PC-3 (cell line): ENCODE measurements around the gene CNOT11. TPM values are rescaled to one million over a fixed set of nuclear protein-coding genes. Genes with fewer than 3 reads are reported as not detected.

ENCODE experiments used
- ATAC-seq: fragments of 200-7000 bp; cut with Tn5 transposase; 2 replicates; pipeline ENCODE4 v1.9.1; 2020; ENCODE audit warnings: mild to moderate bottlenecking, moderate library complexity
- BruUV-seq: library from RNA; stranded (reverse); fragments of 400-500 nt; replicated peaks from 2 replicates; lab custom pipeline; 2021; lab: Mats Ljungman, UMichigan
- CTCF ChIA-PET: fragments of 300-600 bp; sonication (Branson Sonifier 250); formaldehyde crosslinking; loops from one replicate; lab custom pipeline; 2022; ENCODE audit warnings: antibody characterized with exemption; lab: Charles Lee
- POLR2A ChIA-PET: fragments of 300-600 bp; sonication (Branson Sonifier 250); formaldehyde crosslinking; loops from one replicate; lab custom pipeline; 2022; ENCODE audit warnings: antibody characterized with exemption; ENCODE audit not compliant: unreplicated experiment; lab: Charles Lee
- DNase-seq: peaks from one replicate; pipeline ENCODE4 v3.0.0-alpha.2; 2015
- H2AFZ ChIP-seq: fragments of 300-600 bp; sonication (generic); 2 replicates; pipeline ENCODE4 v1.6.0; 2016; ENCODE audit warnings: antibody characterized with exemption, low read length
- H3F3A ChIP-seq: fragments of 300-600 bp; sonication (generic); one replicate; pipeline ENCODE4 v1.6.0; 2017; ENCODE audit warnings: antibody characterized with exemption, low read length, control low read depth, mild to moderate bottlenecking; ENCODE audit not compliant: unreplicated experiment
- H3K27ac ChIP-seq: fragments of 300-600 bp; sonication (generic); 2 replicates; pipeline ENCODE4 v1.5.1; 2016; ENCODE audit warnings: mild to moderate bottlenecking, low read length
- H3K27me3 ChIP-seq: fragments of 300-600 bp; sonication (generic); 2 replicates; pipeline ENCODE4 v1.6.1; 2016; ENCODE audit warnings: low read length, mixed read lengths
- H3K36me3 ChIP-seq: fragments of 300-600 bp; sonication (generic); 2 replicates; pipeline ENCODE4 v1.6.1; 2016; ENCODE audit warnings: low read depth, mixed run types, low read length, mixed read lengths
- H3K4me1 ChIP-seq: fragments of 300-600 bp; sonication (generic); 2 replicates; pipeline ENCODE4 v1.5.1; 2016; ENCODE audit warnings: low read length; ENCODE audit not compliant: insufficient read depth
- H3K4me2 ChIP-seq: fragments of 300-600 bp; sonication (generic); 2 replicates; pipeline ENCODE4 v1.6.0; 2016; ENCODE audit warnings: low read length
- H3K4me3 ChIP-seq: fragments of 300-600 bp; sonication (generic); 2 replicates; pipeline ENCODE4 v1.5.1; 2016; ENCODE audit warnings: mild to moderate bottlenecking, low read length, mixed read lengths
- H3K79me2 ChIP-seq: fragments of 300-600 bp; sonication (generic); 2 replicates; pipeline ENCODE4 v1.6.1; 2017; ENCODE audit warnings: low read length, mixed read lengths
- H3K9ac ChIP-seq: fragments of 300-600 bp; sonication (generic); 2 replicates; pipeline ENCODE4 v1.6.0; 2016; ENCODE audit warnings: mild to moderate bottlenecking, low read length
- H3K9me2 ChIP-seq: fragments of 300-600 bp; sonication (generic); replicated peaks from 2 replicates; pipeline ENCODE4 v1.6.1; 2016; ENCODE audit warnings: mixed run types, low read length, mixed read lengths
- H3K9me3 ChIP-seq: fragments of 300-600 bp; sonication (generic); 2 replicates; pipeline ENCODE4 v1.6.1; 2016; ENCODE audit warnings: low read length, mixed read lengths
- H4K20me1 ChIP-seq: fragments of 300-600 bp; sonication (generic); 2 replicates; pipeline ENCODE4 v1.6.1; 2016; ENCODE audit warnings: low read length, mixed read lengths
- CTCF ChIP-seq: fragments of 300-600 bp; sonication (generic); conservative IDR thresholded peaks from 2 replicates; pipeline ENCODE4 v1.5.1; 2017; ENCODE audit warnings: antibody characterized with exemption, low read depth, mild to moderate bottlenecking, low read length
- EZH2 ChIP-seq: fragments of 300-600 bp; sonication (generic); IDR thresholded peaks from one replicate; pipeline ENCODE4 v1.6.1; 2017; ENCODE audit warnings: antibody characterized with exemption, mild to moderate bottlenecking, low read length; ENCODE audit not compliant: unreplicated experiment
- EZH2phosphoT487 ChIP-seq: fragments of 300-600 bp; sonication (generic); IDR thresholded peaks from 2 replicates; pipeline ENCODE4 v1.6.1; 2018; ENCODE audit warnings: mild to moderate bottlenecking, antibody characterized with exemption, low read length, borderline replicate concordance
- intact Hi-C: fragments of 100-400 bp; cut with micrococcal nuclease; formaldehyde crosslinking; loops from 2 replicates; pipeline ENCODE4 v1.9.0; 2023
- total RNA-seq: library from RNA; depleted of rRNA; stranded (reverse); fragments of >200 nt; gene quantifications from 2 replicates; pipeline ENCODE4 v1.2.3, GENCODE V29; 2014

Gene CNOT11
- total RNA-seq, 1 experiment from 2014 or later: 48.5 TPM

GRCh38 chr2:101308432-101309210 lies 55.9 kb downstream of the CNOT11 start, which contains the start of gene RNF149:
Gene RNF149 (minus strand): TSS chr2:101308701. CDS start chr2:101308588, 113 bp downstream.
- ChIA-PET POLR2A (interaction anchor here (0.5 to 0.6 kb wide), 2 partner anchors 273 to 1040 kb away, joined by 5 to 6 read pairs; no protein-coding TSS in a partner anchor), CTCF (interaction anchor here (0.6 to 1.5 kb wide), 2 partner anchors 34 to 932 kb away, joined by 4 to 7 read pairs; no protein-coding TSS in a partner anchor)

GRCh38 chr2:101310090-101310833 lies 57.6 kb downstream of the CNOT11 start:
- no peak for TF ChIP-seq EZH2
- no peak for TF ChIP-seq EZH2phosphoT487
- no peak for TF ChIP-seq CTCF
- H3K9ac ChIP-seq: no peak overlapping the region
- H3K79me2 ChIP-seq: peaks cover 32% of the 10 kb centered on the region
- BruUV-seq: no TSS peak
- H3K27me3 ChIP-seq: no peaks in the 10 kb centered on the region
- H4K20me1 ChIP-seq: peaks cover 22% of the 10 kb centered on the region
- no peaks in the 10 kb centered on the region for H3K9me3 ChIP-seq
- CTCF ChIA-PET: no interaction called here
- H2AFZ ChIP-seq: no peak overlapping the region
- ATAC-seq (no peak), DNase-seq (no peak)
- no peak overlapping the region for H3K27ac ChIP-seq
- no peak overlapping the region for H3K4me3 ChIP-seq
- POLR2A ChIA-PET: interaction anchor here (0.7 kb wide), 1 partner anchor 1026 kb away, joined by 7 read pairs; no protein-coding TSS in a partner anchor
- H3K4me1 ChIP-seq: peaks cover 28% of the 10 kb centered on the region
- H3F3A ChIP-seq: no peaks in the 10 kb centered on the region
- H3K9me2 ChIP-seq: no peaks in the 10 kb centered on the region
- intact Hi-C loops: no loop called here
- no peak overlapping the region for H3K4me2 ChIP-seq
- no peaks in the 10 kb centered on the region for H3K36me3 ChIP-seq

More at GRCh38 chr2:101308432-101309210, 55.9 kb downstream of the CNOT11 start, which contains the start of gene RNF149:
- peaks cover 49% of the 10 kb centered on the region for H3K79me2 ChIP-seq
- H3K9me2 ChIP-seq: no peaks in the 10 kb centered on the region
- peak; percentile 73 for ATAC-seq
- H3K4me1 ChIP-seq: peaks cover 41% of the 10 kb centered on the region
- peak within 1 kb of the TSS; percentile 53 for H3K27ac ChIP-seq
- no peaks in the 10 kb centered on the region for H3K27me3 ChIP-seq
- TSS peak; percentile 83 for BruUV-seq
- H2AFZ ChIP-seq: peak within 1 kb of the TSS; percentile 92
- intact Hi-C loops: loop anchor here (1.0 kb wide), 1 partner anchor 20 kb away; no protein-coding TSS in a partner anchor
- H4K20me1 ChIP-seq: peaks cover 35% of the 10 kb centered on the region
- H3K9ac ChIP-seq: peak within 1 kb of the TSS; percentile 95
- no peaks in the 10 kb centered on the region for H3F3A ChIP-seq
- peak within 1 kb of the TSS; percentile 83 for H3K4me3 ChIP-seq
- DNase-seq: peak; percentile 92
- no peaks in the 10 kb centered on the region for H3K9me3 ChIP-seq
- H3K4me2 ChIP-seq: peak within 1 kb of the TSS; percentile 92
- 0 out of 2 replicates have a peak, but pooled peaks cover 2% of the 10 kb centered on the region for H3K36me3 ChIP-seq
- TF ChIP-seq CTCF: no peak
- TF ChIP-seq EZH2phosphoT487: no peak
- TF ChIP-seq EZH2: no peak
